Right renal cortex interstitium (tissue), 3 donors: ENCODE results near the gene TEK. TPM values are rescaled to one million over a fixed set of nuclear protein-coding genes. Genes with fewer than 3 reads are reported as not detected.
"Not testable (repeated sequence)": the region's sequence is repeated elsewhere in the genome, so short reads cannot be mapped to it uniquely, and the experiment has no call there.

Experiments
- DNase-seq, 3 donors: peaks; one replicate each; pipeline ENCODE4 v3.0.0-alpha.2; 2013; ENCODE audit warnings: low read depth in 3 of 3, low spot score in 2 of 3
- polyA plus RNA-seq, 3 donors: library from polyadenylated mRNA; unstranded; fragments of 120-200 nt; gene quantifications; one replicate each; pipeline ENCODE4 v1.2.1, GENCODE V29; 2013; ENCODE audit not compliant: insufficient read length in 3 of 3

TEK gene
- polyA plus RNA-seq, 3 donors = 44.9 to 49.7 (median 49.2) TPM

GRCh38 chr9:27210588-27210987 is 101.6 kb downstream of the TEK start:
- DNase-seq = no peak

- DNase-seq = no peak
Observed at GRCh38 chr9:27212191-27212590, 103.2 kb downstream of the TEK start.

GRCh38 chr9:27212621-27213020 is 103.6 kb downstream of the TEK start:
- no peak for DNase-seq

GRCh38 chr9:27227192-27227591 is 118.2 kb downstream of the TEK start:
- DNase-seq = no peak

- DNase-seq = not testable (repeated sequence)
Observed at GRCh38 chr9:27239648-27240047, 130.6 kb downstream of the TEK start.

- peak in 1 of 3 donors; percentile 9 for DNase-seq
Observed at GRCh38 chr9:27247756-27248155, 138.7 kb downstream of the TEK start.

- DNase-seq = no peak
Observed at GRCh38 chr9:27248702-27249101, 139.7 kb downstream of the TEK start.

GRCh38 chr9:27258662-27259061 is 149.6 kb downstream of the TEK start:
- no peak for DNase-seq

GRCh38 chr9:27260789-27261516 is 151.9 kb downstream of the TEK start:
- DNase-seq = no peak

GRCh38 chr9:27261517-27262211 is 152.6 kb downstream of the TEK start:
- no peak for DNase-seq

- DNase-seq = no peak
Observed at GRCh38 chr9:27272103-27272502, 163.1 kb downstream of the TEK start.

GRCh38 chr9:27273186-27273585 is 164.2 kb downstream of the TEK start:
- DNase-seq = no peak

GRCh38 chr9:27276193-27277030 is 167.4 kb downstream of the TEK start:
- DNase-seq = peak; percentile 40 to 56 (median 41)

GRCh38 chr9:27278374-27278773 is 169.3 kb downstream of the TEK start:
- DNase-seq = no peak

- DNase-seq = no peak
Observed at GRCh38 chr9:27279611-27280010, 170.6 kb downstream of the TEK start.

Other genes with a start within 250 kb of the TEK start
- gene CAAP1, start 216.4 kb upstream of the TEK start, polyA plus RNA-seq = 10 to 100 TPM; 41.5 to 44.0 (median 43.0) TPM
- 10 to 100 TPM; 49.9 to 51.6 (median 50.9) TPM for gene PLAA, start 162.0 kb upstream of the TEK start, polyA plus RNA-seq
- gene IFT74, start 152.8 kb upstream of the TEK start, polyA plus RNA-seq = 10 to 100 TPM; 41.9 to 50.6 (median 48.6) TPM
- gene LRRC19, start 103.6 kb upstream of the TEK start, polyA plus RNA-seq = 10 to 100 TPM; 13.4 to 16.9 (median 15.3) TPM
- gene EQTN, start 187.9 kb downstream of the TEK start, polyA plus RNA-seq = under 1 TPM in 2 of 3 donors, not detected in 1; 0.19 to 0.36 TPM